Measurements from ENCODE around the gene PDE7B. TPM values are rescaled to one million over a fixed set of nuclear protein-coding genes. Genes with fewer than 3 reads are reported as not detected.
A peak's percentile ranks its signal among the peaks of the same experiment; 100 is the strongest.
"Not testable (repeated sequence)": the region's sequence is repeated elsewhere in the genome, so short reads cannot be mapped to it uniquely, and the experiment has no call there.

PDE7B gene
- polyA plus RNA-seq, 10 donors = 5.8 to 11.3 (median 7.7) TPM

DNA sequence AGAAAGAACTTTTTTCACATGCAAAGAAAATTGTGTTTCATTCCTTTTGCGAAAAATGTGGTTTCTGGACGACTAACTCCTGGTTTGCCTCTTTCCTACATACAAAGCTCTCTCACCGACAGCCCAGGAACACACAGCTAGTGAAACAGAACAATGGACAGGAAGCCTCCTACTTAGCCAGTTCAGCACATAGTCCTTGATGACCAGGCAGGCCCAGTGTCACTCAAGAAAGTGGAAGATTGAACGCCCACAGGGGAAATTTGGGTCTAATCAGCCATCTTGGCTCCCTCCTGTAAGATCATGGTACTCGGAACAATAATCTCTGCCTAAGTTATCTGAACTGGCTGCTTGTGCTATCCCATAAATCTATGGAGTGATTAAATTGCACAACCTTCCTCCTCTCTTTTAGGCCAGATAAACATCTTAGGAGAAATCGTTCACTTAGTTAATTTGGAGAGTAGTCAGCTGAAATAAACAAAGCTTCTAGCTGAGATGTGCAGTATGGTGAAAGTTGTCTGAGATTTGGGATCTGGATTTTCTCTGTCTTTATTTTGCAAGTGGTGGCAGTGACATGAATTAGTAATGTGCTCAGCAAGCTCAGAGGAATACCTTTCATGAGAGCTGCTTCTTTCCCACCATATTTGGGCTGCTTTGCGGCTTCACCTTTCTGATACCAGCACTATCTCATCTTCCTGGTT is 251.6 kb downstream of the PDE7B start:
- no peak for DNase-seq

DNA sequence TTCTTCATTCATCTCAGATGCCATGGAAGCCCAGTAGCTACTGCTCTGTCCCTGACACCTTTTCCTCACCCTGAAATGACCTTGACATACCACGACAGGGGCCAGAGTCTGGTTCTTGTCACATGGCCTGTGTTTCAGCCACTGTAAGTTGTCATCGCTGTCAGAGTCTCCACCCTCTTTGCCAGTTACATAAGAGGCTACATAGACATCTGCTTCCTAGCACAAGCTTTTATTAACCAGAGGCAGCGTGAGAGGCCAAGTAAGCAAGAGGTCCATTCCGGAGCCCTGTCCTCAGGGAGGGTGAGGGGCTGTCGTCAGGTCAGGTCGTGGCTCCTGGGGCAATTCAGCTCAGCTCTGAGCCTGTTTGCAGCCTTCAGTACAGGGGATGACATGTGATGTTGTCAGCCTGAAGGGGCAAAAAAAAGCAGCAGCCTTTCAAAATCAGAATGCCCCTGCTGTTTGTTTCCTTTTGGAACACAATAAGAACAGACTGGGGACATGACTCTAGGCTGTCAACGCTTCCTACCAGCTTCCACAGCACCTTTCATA is 252.3 kb downstream of the PDE7B start:
- DNase-seq = peak in 1 of 3 donors; percentile 41

GRCh38 chr6:136104556-136104955 is 253.1 kb downstream of the PDE7B start:
- DNase-seq = no peak

DNA sequence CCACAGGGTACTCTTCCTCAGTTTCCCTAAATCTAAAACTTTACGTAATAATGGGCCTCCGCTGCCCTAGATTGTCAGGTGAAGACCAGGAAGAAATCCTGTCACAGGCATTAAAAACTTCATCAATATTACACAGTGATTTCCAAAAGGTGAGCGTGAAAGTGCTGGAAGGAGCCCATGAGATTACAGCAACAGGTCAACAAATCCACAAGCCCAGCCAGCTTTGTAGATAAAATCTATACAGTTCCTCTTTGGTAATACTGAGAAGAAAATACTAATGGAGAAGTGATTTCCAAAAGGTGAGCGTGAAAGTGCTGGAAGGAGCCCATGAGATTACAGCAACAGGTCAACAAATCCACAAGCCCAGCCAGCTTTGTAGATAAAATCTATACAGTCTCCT is 254.3 kb downstream of the PDE7B start:
- DNase-seq = not testable (repeated sequence)

- DNase-seq = no peak
These were observed 257.0 kb downstream of the PDE7B start for GRCh38 chr6:136108361-136108945.

- DNase-seq = no peak
These were observed 260.3 kb downstream of the PDE7B start for GRCh38 chr6:136111831-136112230.

DNA sequence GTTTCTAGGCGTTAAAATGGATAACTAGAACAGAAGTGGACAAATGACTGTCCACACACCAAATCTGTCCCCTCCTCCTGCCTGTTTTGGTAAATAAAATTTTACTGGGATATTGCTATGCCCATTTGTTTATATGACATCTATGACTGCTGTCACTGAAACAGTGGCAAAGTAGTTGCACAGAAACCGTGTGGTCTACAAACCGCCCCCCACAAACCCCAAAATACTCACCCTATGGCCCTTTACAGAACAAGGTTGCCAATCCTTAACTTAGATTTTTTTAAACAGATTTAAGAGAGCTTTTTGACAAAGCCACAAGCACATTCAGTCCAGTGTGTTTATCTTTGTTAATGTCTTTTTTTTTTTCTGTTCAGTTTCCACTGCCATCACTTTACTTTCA is 260.8 kb downstream of the PDE7B start:
- no peak for DNase-seq

DNA sequence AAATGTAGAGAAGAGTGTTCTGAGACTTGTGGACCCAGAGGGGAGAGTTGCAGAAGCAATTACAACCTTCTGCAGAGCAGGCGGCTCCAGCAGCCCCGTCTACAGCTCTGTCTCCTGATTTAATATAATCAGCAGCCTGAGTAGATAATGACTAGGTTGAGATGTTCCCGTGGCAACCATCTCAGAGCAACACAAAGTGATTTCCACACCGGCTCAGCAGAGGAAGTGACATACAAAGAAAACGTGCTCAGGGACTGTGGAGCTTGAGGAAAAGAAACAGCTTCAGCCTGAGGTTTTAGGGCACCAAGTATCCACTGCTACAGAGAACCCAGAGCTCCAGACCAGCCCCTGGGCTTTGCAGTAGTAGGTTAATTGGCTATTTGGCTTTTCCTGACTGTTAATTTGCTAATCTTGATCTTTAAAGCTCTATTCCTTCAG is 262.3 kb downstream of the PDE7B start:
- peak; percentile 72 to 85 (median 74) for DNase-seq

GRCh38 chr6:136114661-136115060 is 263.2 kb downstream of the PDE7B start:
- DNase-seq = no peak

GRCh38 chr6:136115941-136116340 is 264.4 kb downstream of the PDE7B start:
- no peak for DNase-seq

DNA sequence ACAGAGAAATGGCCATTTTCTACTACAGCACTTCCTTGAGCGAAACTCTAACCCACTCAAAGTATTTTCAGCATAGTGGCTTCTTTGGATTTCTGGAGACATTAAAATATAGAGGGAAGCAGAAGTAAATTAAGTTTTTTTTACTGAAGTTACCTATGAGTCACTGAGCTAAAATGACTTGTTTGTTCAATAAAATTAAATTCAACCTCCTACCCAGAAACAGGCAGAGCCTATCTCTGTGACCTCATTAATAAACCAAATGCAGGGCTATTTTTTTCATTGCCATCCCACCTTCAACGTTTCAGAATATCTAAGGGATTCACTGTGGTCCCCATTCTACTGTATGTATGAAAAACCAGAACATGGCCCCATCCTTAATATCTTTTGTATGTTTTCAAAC is 265.6 kb downstream of the PDE7B start:
- DNase-seq = no peak

GRCh38 chr6:136118787-136119186 is 267.3 kb downstream of the PDE7B start:
- no peak for DNase-seq

- no peak for DNase-seq
These were observed 272.0 kb downstream of the PDE7B start for GRCh38 chr6:136123468-136123867.

DNA sequence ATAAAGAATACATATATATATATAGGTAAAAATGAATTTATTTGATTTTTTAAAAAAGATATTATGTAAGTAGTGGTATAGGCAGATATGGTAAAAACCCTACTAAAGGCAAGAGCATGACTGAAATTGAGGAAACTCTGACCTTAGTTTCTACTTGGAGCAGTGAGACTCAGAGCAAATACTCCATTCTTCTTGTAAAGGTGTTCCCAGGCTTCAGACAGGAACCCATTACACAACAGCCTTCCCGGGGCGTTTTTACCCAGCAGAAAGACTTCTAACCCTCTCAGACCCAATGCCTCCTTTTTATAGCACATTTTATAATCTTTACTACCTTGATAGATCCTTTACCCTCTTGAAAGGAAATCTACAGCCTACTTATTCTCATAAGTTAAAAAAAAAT is 274.1 kb downstream of the PDE7B start:
- no peak for DNase-seq

GRCh38 chr6:136127873-136128272 is 276.4 kb downstream of the PDE7B start:
- peak in 1 of 3 donors; percentile 20 for DNase-seq

DNA sequence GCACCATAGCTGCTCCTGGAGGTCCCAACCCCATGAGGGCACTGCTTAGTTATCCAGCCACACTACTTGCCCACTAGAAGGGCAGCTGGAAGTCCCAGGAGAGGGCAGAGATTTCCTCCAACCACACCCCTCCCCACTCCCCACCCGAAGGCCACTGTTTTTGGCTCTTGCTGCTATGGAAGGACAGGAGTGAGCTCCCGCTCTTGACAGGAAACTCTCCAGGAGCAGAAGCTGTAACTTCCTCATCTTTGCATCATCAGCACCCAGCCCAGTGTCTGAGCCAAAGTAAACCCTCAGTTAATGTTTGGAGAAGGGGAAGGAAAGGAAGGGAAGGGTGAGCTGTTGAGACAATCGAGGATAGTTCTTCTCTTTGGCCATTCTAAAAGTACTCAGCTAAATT is 277.9 kb downstream of the PDE7B start:
- DNase-seq = no peak

GRCh38 chr6:136134268-136134667 is 282.8 kb downstream of the PDE7B start:
- no peak for DNase-seq

DNA sequence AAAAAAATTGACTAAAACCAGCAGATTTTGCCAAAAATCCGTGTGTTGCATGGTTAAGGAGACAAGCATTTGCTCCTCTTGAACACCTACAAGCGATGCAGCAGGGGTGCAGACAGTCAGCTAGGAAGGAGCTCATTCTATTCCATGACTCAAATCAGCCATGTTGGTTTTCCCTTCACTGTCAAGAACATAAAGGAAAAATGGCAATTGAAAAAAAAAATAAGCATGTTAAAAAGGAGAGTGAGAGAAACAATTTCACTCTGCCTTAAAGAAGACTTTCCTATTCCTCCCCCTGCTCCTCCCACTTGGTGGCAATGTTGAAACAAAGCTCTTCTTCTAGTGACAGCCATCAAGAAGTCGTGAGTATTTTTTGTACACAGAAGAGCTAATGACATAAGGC is 283.2 kb downstream of the PDE7B start:
- no peak for DNase-seq

DNA sequence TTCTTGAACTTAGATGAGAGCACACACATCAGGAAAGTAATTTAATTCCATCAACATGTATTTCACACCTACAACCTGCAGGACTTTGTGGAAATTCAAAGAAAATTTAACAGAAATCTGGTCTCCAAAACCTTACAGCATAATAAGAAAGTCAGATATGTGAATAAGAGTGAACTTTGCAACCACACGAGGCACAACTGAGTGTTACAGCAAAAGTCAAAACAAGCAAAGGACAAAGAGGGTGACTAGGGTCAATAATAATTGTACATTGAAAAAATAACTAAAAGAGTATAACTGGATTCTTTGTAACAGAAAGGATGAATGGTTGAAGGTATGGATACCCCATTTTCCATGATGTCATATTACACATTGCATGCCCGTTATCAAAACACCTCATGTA is 284.8 kb downstream of the PDE7B start:
- DNase-seq = no peak

DNA sequence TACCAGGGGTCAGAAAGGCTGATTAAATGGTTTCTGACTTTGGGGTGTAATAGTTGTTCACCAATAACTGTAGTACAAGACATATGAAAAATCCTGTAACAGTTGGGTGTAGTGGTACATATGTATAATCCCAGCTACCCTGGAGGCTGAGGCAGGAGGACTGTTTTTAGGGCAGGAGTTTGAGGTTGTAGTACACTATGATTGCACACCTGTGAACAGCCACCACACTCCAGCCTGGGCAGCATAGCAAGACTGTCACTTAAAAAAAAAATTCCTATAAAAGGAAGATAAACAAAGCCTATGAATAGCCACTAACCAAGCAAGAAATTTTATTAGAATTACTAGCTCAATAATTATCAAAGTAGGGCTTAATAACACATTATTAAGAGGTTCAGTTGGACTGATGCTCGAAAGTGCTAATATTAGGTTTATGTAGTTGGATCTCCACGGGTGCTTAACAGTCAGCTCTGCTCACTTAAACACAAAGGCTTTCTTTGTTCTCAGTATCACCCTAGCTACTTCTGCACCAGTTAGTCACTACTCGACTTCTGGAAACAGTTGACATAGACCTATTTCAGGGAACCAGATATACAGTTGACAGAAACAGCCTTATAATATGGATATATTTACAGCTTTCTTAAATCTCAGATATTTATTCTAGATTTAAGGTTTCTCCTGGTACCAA is 285.6 kb downstream of the PDE7B start:
- no peak for DNase-seq

GRCh38 chr6:136137739-136138402 is 286.4 kb downstream of the PDE7B start:
- DNase-seq = no peak

DNA sequence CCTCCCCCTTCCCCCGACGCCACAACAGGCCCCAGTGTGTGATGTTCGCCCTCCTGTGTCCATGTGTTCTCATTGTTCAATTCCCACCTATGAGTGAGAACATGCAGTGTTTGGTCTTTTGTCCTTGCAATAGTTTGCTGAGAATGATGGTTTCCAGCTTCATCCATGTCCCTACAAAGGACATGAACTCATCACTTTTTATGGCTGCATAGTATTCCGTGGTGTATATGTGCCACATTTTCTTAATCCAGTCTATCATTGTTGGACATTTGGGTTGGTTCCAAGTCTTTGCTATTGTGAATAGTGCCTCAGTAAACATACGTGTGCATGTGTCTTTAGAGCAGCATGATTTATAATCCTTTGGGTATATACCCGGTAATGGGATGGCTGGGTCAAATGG is 287.6 kb downstream of the PDE7B start:
- not testable (repeated sequence) for DNase-seq
